ENCODE results near the gene PDE4D. TPM values are rescaled to one million over a fixed set of nuclear protein-coding genes. Genes with fewer than 3 reads are reported as not detected.

Gene PDE4D
- total RNA-seq, 2 experiments from 2014 or later, result 68.5 to 69.8 TPM

GRCh38 chr5:59158637-59159391, 734.7 kb downstream of the PDE4D start:
- H3K4me3 Mint-ChIP-seq, result no peak overlapping the region
- ATAC-seq (no peak), DNase-seq (no peak)
- ChIA-PET CTCF (interaction anchor here (0.7 to 2.9 kb wide), 3 partner anchors 15 to 158 kb away, joined by 3 to 10 read pairs (median 5); no protein-coding TSS in a partner anchor), POLR2A (no interaction called here)
- H3K36me3 Mint-ChIP-seq (ENCODE audit: low read depth), result no peaks in the 10 kb centered on the region
- no peaks in the 10 kb centered on the region for H3K27me3 Mint-ChIP-seq
- H3K27ac Mint-ChIP-seq, result no peak overlapping the region
- peaks cover 15% of the 10 kb centered on the region for H3K4me1 Mint-ChIP-seq
- H3K9me3 Mint-ChIP-seq (ENCODE audit: low read depth), result no peaks in the 10 kb centered on the region
- intact Hi-C loops (cut with DNase I, micrococcal nuclease), result no loop called here

DNA sequence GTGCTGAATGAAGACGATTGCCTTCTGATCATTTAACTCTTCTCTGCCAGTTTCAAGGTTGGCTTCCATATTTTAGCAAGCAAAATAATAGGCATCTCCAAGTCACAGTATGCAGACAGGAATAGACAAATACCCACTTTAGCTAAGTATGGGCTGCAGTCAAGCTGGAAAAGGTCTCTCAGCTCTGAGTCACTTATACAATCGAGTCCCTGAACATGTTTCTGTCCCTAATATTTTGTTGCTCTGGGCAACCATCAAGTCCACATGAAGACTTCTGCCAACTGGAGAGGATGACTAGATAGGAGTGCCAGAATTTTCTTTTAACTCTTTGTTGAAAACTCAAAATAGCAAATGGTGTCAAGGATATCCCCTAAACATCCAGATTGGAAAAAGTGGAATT, 735.4 kb downstream of the PDE4D start:
- intact Hi-C loops (cut with DNase I, micrococcal nuclease), result no loop called here
- Mint-ChIP-seq H3K4me3 (no peak overlapping the region), H3K36me3 (ENCODE audit: low read depth) (no peaks in the 10 kb centered on the region), H3K4me1 (peaks cover 15% of the 10 kb centered on the region), H3K27me3 (no peaks in the 10 kb centered on the region), H3K27ac (no peak overlapping the region), H3K9me3 (ENCODE audit: low read depth) (no peaks in the 10 kb centered on the region)
- ATAC-seq (no peak), DNase-seq (no peak)
- ChIA-PET CTCF (interaction anchor here (0.7 to 2.9 kb wide), 5 partner anchors 16 to 158 kb away, joined by 3 to 10 read pairs (median 4); no protein-coding TSS in a partner anchor), POLR2A (no interaction called here)

DNA sequence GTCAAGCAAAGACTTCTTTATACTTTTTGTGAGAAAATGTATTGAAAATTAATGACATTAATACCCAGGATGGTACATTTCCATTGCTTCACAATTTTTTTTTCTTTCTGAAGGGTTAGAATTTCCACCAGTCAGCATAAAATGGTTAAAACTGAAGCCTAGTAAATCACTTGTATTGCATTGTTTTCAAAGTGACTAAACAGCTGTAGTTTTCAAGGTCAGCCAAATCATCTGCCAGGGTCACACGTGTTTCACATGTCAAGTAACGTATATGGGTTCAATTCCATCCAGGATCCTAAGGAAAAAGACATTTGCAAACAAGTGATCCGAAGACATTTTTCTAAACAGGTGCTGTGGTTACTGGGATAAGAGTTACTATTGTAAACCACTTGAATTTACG, 736.5 kb downstream of the PDE4D start:
- Mint-ChIP-seq H3K27ac (no peak overlapping the region), H3K4me3 (no peak overlapping the region), H3K4me1 (peaks cover 12% of the 10 kb centered on the region), H3K36me3 (ENCODE audit: low read depth) (no peaks in the 10 kb centered on the region), H3K9me3 (ENCODE audit: low read depth) (no peaks in the 10 kb centered on the region), H3K27me3 (no peaks in the 10 kb centered on the region)
- intact Hi-C loops (cut with DNase I, micrococcal nuclease), result no loop called here
- CTCF ChIA-PET, result interaction anchor here (0.9 to 2.2 kb wide), 4 partner anchors 17 to 121 kb away, joined by 3 to 8 read pairs (median 4); no protein-coding TSS in a partner anchor
- POLR2A ChIA-PET, result no interaction called here
- DNase-seq (no peak), ATAC-seq (no peak)

DNA sequence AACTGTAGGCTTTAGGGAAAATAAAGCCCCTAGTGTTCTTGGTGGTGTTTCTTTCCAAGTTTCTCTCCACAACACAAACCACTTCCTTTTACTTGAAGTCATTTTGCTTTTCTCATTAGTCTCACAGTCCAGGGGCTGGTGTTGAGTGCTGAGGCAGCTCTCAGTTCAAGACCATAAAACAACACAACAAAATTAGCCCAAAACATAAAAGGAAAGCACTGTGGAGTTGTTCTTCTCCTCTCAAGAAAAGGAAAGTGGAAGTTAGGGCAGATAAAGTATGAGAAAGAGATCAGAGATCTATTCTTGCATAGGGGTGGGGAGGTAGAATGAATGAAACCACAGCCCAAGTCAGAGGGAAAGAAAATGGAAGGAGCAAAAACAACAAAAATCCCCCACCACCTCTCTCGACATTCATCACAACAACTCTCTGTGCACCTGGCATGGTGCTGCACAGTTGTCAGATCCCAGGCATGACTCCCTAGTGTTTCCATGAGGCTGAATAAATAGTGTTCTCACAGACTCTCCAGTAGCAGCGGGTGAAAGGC, 740.8 kb downstream of the PDE4D start:
- intact Hi-C loops (cut with DNase I, micrococcal nuclease), result no loop called here
- H3K27ac Mint-ChIP-seq, result peak overlapping the region; percentile 79
- peaks cover 4% of the 10 kb centered on the region for H3K4me1 Mint-ChIP-seq
- H3K9me3 Mint-ChIP-seq (ENCODE audit: low read depth), result no peaks in the 10 kb centered on the region
- H3K27me3 Mint-ChIP-seq, result no peaks in the 10 kb centered on the region
- peak; percentile 74 for ATAC-seq
- ChIA-PET CTCF (interaction anchor here (0.6 to 2.7 kb wide), 6 partner anchors 21 to 266 kb away, joined by 3 to 13 read pairs (median 6); no protein-coding TSS in a partner anchor), POLR2A (no interaction called here)
- DNase-seq, result no peak
- H3K4me3 Mint-ChIP-seq, result peak overlapping the region; percentile 8
- H3K36me3 Mint-ChIP-seq (ENCODE audit: low read depth), result no peaks in the 10 kb centered on the region

GRCh38 chr5:59151162-59151889, 742.2 kb downstream of the PDE4D start:
- POLR2A ChIA-PET, result no interaction called here
- Mint-ChIP-seq H3K27me3 (no peaks in the 10 kb centered on the region), H3K9me3 (ENCODE audit: low read depth) (no peaks in the 10 kb centered on the region), H3K4me1 (peaks cover 4% of the 10 kb centered on the region), H3K36me3 (ENCODE audit: low read depth) (no peaks in the 10 kb centered on the region), H3K27ac (no peak overlapping the region), H3K4me3 (no peak overlapping the region)
- DNase-seq (no peak), ATAC-seq (peak; percentile 51)
- CTCF ChIA-PET, result interaction anchor here (1.0 to 2.7 kb wide), 5 partner anchors 23 to 265 kb away, joined by 3 to 13 read pairs (median 7); no protein-coding TSS in a partner anchor
- intact Hi-C loops (cut with DNase I, micrococcal nuclease), result no loop called here

DNA sequence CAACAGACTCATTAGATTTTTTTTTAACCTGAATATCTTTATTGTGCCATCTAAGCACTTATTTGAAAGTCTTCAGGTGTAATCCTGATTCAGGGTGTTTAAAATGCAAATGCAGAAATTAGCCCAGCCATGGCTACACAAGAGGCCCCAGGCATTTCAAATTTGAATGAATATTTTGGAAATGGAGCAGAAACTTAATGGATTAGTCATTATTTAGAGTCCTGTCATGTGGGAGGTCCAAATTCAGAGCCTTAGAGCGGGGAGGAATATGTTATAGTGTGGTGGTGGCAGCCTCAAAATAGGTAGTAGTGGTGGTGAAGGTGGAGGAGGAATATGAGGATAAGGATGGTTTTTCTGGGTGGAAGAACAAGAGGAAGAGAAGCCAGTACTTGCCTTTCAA, 743.7 kb downstream of the PDE4D start:
- DNase-seq, result no peak
- Mint-ChIP-seq H3K9me3 (ENCODE audit: low read depth) (no peaks in the 10 kb centered on the region), H3K4me1 (peaks cover 4% of the 10 kb centered on the region), H3K27me3 (no peaks in the 10 kb centered on the region), H3K27ac (no peak overlapping the region), H3K36me3 (ENCODE audit: low read depth) (no peaks in the 10 kb centered on the region), H3K4me3 (no peak overlapping the region)
- POLR2A ChIA-PET, result no interaction called here
- CTCF ChIA-PET, result interaction anchor here (1.5 kb wide), 1 partner anchor 38 kb away, joined by 5 read pairs; no protein-coding TSS in a partner anchor
- ATAC-seq, result no peak
- intact Hi-C loops (cut with DNase I, micrococcal nuclease), result no loop called here

- Mint-ChIP-seq H3K27me3 (no peaks in the 10 kb centered on the region), H3K4me1 (peaks cover 4% of the 10 kb centered on the region), H3K27ac (no peak overlapping the region), H3K9me3 (ENCODE audit: low read depth) (no peaks in the 10 kb centered on the region), H3K4me3 (no peak overlapping the region), H3K36me3 (ENCODE audit: low read depth) (no peaks in the 10 kb centered on the region)
- ChIA-PET CTCF (interaction anchor here (1.0 to 1.5 kb wide), 2 partner anchors 15 to 39 kb away, joined by 5 read pairs; no protein-coding TSS in a partner anchor), POLR2A (no interaction called here)
- no peak for DNase-seq
- intact Hi-C loops (cut with DNase I, micrococcal nuclease), result no loop called here
- ATAC-seq, result no peak
Measured at GRCh38 chr5:59149271-59149670, 744.3 kb downstream of the PDE4D start.

GRCh38 chr5:59146729-59147128, 746.8 kb downstream of the PDE4D start:
- ChIA-PET POLR2A (no interaction called here), CTCF (no interaction called here)
- intact Hi-C loops (cut with DNase I, micrococcal nuclease), result no loop called here
- DNase-seq (no peak), ATAC-seq (no peak)
- H3K27me3 Mint-ChIP-seq, result no peaks in the 10 kb centered on the region
- no peak overlapping the region for H3K4me3 Mint-ChIP-seq
- H3K27ac Mint-ChIP-seq, result no peak overlapping the region
- H3K9me3 Mint-ChIP-seq (ENCODE audit: low read depth), result no peaks in the 10 kb centered on the region
- peaks cover 8% of the 10 kb centered on the region for H3K4me1 Mint-ChIP-seq
- H3K36me3 Mint-ChIP-seq (ENCODE audit: low read depth), result no peaks in the 10 kb centered on the region

GRCh38 chr5:59143926-59144333, 749.6 kb downstream of the PDE4D start:
- ChIA-PET CTCF (interaction anchor here (3.0 kb wide), 1 partner anchor 15 kb away, joined by 9 read pairs; no protein-coding TSS in a partner anchor), POLR2A (no interaction called here)
- Mint-ChIP-seq H3K4me1 (peaks cover 4% of the 10 kb centered on the region), H3K27me3 (no peaks in the 10 kb centered on the region), H3K4me3 (no peak overlapping the region), H3K27ac (no peak overlapping the region), H3K9me3 (ENCODE audit: low read depth) (no peaks in the 10 kb centered on the region), H3K36me3 (ENCODE audit: low read depth) (no peaks in the 10 kb centered on the region)
- no peak for DNase-seq
- peak; percentile 63 for ATAC-seq
- intact Hi-C loops (cut with DNase I, micrococcal nuclease), result no loop called here

DNA sequence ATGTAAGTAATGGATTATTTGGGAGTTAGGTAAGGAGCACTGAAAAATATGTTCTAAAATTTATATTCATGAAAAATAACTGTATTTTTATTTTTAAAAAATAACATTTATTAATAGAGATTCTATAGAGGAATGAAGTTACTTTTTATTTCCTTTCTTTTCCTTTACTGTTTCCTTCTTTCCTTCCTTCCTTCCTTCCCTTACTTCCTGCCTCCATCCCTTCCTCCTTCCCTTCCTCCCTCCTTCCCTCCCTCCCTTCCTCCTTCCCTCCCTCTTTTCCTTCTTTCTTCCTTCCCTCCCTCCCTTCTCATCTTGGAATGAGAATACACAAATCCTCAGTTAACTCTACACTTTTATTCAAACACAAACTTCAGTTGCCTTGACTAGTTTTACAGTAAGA, 750.6 kb downstream of the PDE4D start:
- no peak overlapping the region for H3K27ac Mint-ChIP-seq
- DNase-seq, result no peak
- H3K36me3 Mint-ChIP-seq (ENCODE audit: low read depth), result no peaks in the 10 kb centered on the region
- ChIA-PET CTCF (no interaction called here), POLR2A (no interaction called here)
- ATAC-seq, result no peak
- intact Hi-C loops (cut with DNase I, micrococcal nuclease), result no loop called here
- H3K27me3 Mint-ChIP-seq, result no peaks in the 10 kb centered on the region
- no peaks in the 10 kb centered on the region for H3K9me3 Mint-ChIP-seq (ENCODE audit: low read depth)
- H3K4me3 Mint-ChIP-seq, result no peak overlapping the region
- peaks cover 4% of the 10 kb centered on the region for H3K4me1 Mint-ChIP-seq

GRCh38 chr5:59142138-59142537, 751.4 kb downstream of the PDE4D start:
- ATAC-seq (no peak), DNase-seq (no peak)
- no peaks in the 10 kb centered on the region for H3K36me3 Mint-ChIP-seq (ENCODE audit: low read depth)
- intact Hi-C loops (cut with DNase I, micrococcal nuclease), result no loop called here
- H3K27ac Mint-ChIP-seq, result no peak overlapping the region
- ChIA-PET POLR2A (no interaction called here), CTCF (no interaction called here)
- no peaks in the 10 kb centered on the region for H3K9me3 Mint-ChIP-seq (ENCODE audit: low read depth)
- H3K27me3 Mint-ChIP-seq, result no peaks in the 10 kb centered on the region
- peaks cover 4% of the 10 kb centered on the region for H3K4me1 Mint-ChIP-seq
- no peak overlapping the region for H3K4me3 Mint-ChIP-seq

Data from activated CD4-positive, alpha-beta T cell treated with anti-CD3 and anti-CD28 coated beads for 36 hours (primary cell).